ENCODE measurements around the gene TEX261.

TEX261 gene

DNA sequence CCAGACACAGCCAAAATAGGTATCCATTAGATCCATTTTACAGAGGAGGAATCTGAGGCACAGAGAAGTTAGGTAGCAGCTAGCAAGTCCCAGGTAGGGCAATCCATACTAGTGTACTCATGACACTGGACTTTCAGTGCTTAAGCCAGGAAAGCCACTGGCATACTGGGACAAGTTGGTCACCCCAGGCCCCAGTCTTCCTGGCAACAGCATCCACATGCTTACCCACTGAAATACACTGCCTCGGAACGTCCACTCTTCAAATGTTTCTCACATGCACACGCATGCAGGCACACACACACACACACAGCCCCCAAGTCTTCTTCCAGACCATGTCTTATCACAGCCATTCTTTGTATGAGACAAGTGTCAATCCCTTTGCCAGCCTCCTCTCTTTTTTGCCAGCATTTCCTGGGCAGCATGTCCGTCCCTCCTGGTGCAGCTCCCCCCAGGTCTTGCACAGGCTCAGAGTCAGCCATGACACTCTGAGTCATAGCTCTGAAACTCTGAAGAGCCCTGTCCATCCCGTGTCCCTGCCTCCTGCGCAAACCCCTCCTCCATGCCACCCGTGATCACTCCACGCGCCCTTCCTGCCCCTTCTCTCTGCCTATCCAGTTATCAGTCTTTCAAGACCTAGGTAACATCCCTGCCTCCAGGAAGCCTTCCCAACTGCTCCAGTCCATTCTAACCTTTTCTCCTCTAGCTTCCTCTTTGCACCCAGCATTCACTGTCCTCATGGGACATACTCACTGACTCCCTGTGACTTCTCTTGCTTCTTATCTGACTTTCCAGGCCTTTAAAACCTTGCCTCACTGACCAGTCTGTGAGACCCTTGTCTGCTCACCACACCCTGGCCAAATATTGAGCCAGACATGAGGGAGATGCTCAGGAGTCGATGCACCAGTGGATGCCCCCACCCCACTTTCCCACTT, 10.9 kb upstream of the TEX261 start:
- Histone ChIP-seq H3K36me3 (replicated peaks; ENCODE audit: insufficient read depth, low read length) (no peaks in the 10 kb centered on the region), H3K4me3 (ENCODE audit: low read length) (no peak overlapping the region), H3K4me2 (ENCODE audit: low read depth, low read length) (no peak overlapping the region), H3K27ac (ENCODE audit: low read length) (no peak overlapping the region), H3K9me3 (replicated peaks; ENCODE audit: insufficient read depth, low read length) (no peaks in the 10 kb centered on the region), H3K79me2 (ENCODE audit: low read length) (no peaks in the 10 kb centered on the region), H2AFZ (ENCODE audit: low read length) (no peak overlapping the region), H3F3A (ENCODE audit: insufficient read depth, low read length) (no peaks in the 10 kb centered on the region), H3K9ac (ENCODE audit: low read length) (no peak overlapping the region), H3K27me3 (replicated peaks; ENCODE audit: insufficient read depth, low read length) (no peaks in the 10 kb centered on the region), H3K9me2 (replicated peaks; ENCODE audit: insufficient read depth, low read length) (no peaks in the 10 kb centered on the region), H4K20me1 (ENCODE audit: insufficient read depth, low read length) (no peaks in the 10 kb centered on the region), H3K4me1 (ENCODE audit: low read length) (0 out of 2 replicates have a peak, but pooled peaks cover 3% of the 10 kb centered on the region)
- DNase-seq: no peak
- TF ChIP-seq, protein P1, sequence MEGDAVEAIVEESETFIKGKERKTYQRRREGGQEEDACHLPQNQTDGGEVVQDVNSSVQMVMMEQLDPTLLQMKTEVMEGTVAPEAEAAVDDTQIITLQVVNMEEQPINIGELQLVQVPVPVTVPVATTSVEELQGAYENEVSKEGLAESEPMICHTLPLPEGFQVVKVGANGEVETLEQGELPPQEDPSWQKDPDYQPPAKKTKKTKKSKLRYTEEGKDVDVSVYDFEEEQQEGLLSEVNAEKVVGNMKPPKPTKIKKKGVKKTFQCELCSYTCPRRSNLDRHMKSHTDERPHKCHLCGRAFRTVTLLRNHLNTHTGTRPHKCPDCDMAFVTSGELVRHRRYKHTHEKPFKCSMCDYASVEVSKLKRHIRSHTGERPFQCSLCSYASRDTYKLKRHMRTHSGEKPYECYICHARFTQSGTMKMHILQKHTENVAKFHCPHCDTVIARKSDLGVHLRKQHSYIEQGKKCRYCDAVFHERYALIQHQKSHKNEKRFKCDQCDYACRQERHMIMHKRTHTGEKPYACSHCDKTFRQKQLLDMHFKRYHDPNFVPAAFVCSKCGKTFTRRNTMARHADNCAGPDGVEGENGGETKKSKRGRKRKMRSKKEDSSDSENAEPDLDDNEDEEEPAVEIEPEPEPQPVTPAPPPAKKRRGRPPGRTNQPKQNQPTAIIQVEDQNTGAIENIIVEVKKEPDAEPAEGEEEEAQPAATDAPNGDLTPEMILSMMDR (IDR thresholded peaks at IDR 0.05; ENCODE audit: low read length): no peak
- TF ChIP-seq EZH2phosphoT487 (IDR thresholded peaks at IDR 0.05; ENCODE audit: low read length) (no peak), EZH2 (optimal IDR thresholded peaks at IDR 0.05; ENCODE audit: low read depth, low read length) (no peak)

DNA sequence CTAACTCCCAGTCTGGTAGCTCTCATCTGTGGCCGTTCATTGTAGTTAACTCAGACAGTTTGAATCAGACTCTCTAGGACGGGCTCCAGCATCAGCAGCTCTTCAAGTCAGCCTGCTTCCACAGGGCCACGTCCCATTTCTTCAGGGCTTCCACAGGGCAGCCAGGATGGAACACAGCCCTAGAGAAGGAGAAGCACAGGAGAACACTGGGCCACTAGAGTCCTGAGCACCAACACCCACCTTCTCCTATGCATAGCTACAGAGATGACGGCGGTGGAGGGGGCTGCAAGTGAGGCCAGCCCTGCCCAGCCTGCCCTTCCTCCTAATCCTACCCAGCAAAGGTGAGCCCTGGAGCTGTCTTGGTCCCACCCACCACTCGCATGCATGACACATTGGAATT, 10.2 kb upstream of the TEX261 start:
- Histone ChIP-seq H3K36me3 (replicated peaks; ENCODE audit: insufficient read depth, low read length) (no peaks in the 10 kb centered on the region), H3K9ac (ENCODE audit: low read length) (no peak overlapping the region), H2AFZ (ENCODE audit: low read length) (no peak overlapping the region), H3K79me2 (ENCODE audit: low read length) (no peaks in the 10 kb centered on the region), H3K9me3 (replicated peaks; ENCODE audit: insufficient read depth, low read length) (no peaks in the 10 kb centered on the region), H3K27me3 (replicated peaks; ENCODE audit: insufficient read depth, low read length) (no peaks in the 10 kb centered on the region), H3K9me2 (replicated peaks; ENCODE audit: insufficient read depth, low read length) (no peaks in the 10 kb centered on the region), H3K4me2 (ENCODE audit: low read depth, low read length) (no peak overlapping the region), H3K4me1 (ENCODE audit: low read length) (0 out of 2 replicates have a peak, but pooled peaks cover 3% of the 10 kb centered on the region), H4K20me1 (ENCODE audit: insufficient read depth, low read length) (no peaks in the 10 kb centered on the region), H3K27ac (ENCODE audit: low read length) (no peak overlapping the region), H3K4me3 (ENCODE audit: low read length) (no peak overlapping the region), H3F3A (ENCODE audit: insufficient read depth, low read length) (no peaks in the 10 kb centered on the region)
- TF ChIP-seq, protein P1 (IDR thresholded peaks at IDR 0.05; ENCODE audit: low read length): no peak
- TF ChIP-seq EZH2 (optimal IDR thresholded peaks at IDR 0.05; ENCODE audit: low read depth, low read length) (no peak), EZH2phosphoT487 (IDR thresholded peaks at IDR 0.05; ENCODE audit: low read length) (no peak)
- no peak for DNase-seq

DNA sequence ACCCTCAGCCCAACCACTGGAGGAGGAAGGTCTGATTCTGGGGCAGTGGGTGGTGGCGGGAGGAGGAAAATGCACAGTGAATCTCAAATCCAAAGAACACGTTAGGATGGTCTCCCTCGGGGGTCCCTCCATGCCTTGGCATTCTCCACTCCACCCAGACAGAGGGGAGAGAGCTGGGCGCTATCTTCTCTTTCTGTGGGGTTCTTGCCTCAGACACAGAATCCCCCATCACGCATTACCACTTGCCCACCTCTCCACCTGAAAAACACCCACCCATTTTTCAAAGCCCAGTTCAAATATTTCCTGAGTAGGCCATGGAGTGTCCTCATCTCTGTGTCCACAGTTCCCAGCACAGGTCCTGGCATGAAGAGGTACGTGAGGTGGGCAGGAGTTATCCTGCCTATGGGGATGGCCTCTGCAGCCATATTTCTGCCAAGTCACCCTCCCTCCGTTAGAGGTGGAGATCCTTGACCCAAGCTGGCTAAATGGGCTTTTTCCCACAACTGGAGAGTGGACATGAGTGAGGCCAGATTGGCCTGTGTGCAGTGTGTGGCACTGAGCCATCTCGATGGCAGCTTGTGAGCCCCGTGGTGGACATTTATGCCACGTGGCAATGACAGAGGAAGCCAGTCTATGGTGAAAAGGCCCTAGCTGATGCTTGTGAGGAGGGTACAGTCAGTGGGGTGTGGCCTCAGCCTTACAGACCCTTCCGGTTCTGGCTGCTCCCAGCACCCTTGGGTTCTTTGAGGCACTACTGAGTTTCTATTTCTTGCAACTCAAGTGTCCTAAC, 9.5 kb upstream of the TEX261 start:
- Histone ChIP-seq H3K9me2 (replicated peaks; ENCODE audit: insufficient read depth, low read length) (no peaks in the 10 kb centered on the region), H3F3A (ENCODE audit: insufficient read depth, low read length) (0 out of 2 replicates have a peak, but pooled peaks cover 4% of the 10 kb centered on the region), H2AFZ (ENCODE audit: low read length) (no peak overlapping the region), H3K79me2 (ENCODE audit: low read length) (no peaks in the 10 kb centered on the region), H4K20me1 (ENCODE audit: insufficient read depth, low read length) (no peaks in the 10 kb centered on the region), H3K27me3 (replicated peaks; ENCODE audit: insufficient read depth, low read length) (no peaks in the 10 kb centered on the region), H3K36me3 (replicated peaks; ENCODE audit: insufficient read depth, low read length) (no peaks in the 10 kb centered on the region), H3K9me3 (replicated peaks; ENCODE audit: insufficient read depth, low read length) (no peaks in the 10 kb centered on the region), H3K4me2 (ENCODE audit: low read depth, low read length) (no peak overlapping the region), H3K9ac (ENCODE audit: low read length) (no peak overlapping the region), H3K4me3 (ENCODE audit: low read length) (no peak overlapping the region), H3K4me1 (ENCODE audit: low read length) (peaks cover 9% of the 10 kb centered on the region), H3K27ac (ENCODE audit: low read length) (no peak overlapping the region)
- DNase-seq: no peak
- no peak for TF ChIP-seq EZH2 (optimal IDR thresholded peaks at IDR 0.05; ENCODE audit: low read depth, low read length)
- TF ChIP-seq, protein P1 (IDR thresholded peaks at IDR 0.05; ENCODE audit: low read length): no peak
- TF ChIP-seq EZH2phosphoT487 (IDR thresholded peaks at IDR 0.05; ENCODE audit: low read length): no peak
